T-helper 1 cell (primary cell): ENCODE results near the gene TMEM53.

ENCODE experiments used
- DNase-seq, 5 donors: peaks; one replicate each; pipeline ENCODE4 v3.0.0-alpha.2; 2012 to 2020

The TMEM53 gene

DNA sequence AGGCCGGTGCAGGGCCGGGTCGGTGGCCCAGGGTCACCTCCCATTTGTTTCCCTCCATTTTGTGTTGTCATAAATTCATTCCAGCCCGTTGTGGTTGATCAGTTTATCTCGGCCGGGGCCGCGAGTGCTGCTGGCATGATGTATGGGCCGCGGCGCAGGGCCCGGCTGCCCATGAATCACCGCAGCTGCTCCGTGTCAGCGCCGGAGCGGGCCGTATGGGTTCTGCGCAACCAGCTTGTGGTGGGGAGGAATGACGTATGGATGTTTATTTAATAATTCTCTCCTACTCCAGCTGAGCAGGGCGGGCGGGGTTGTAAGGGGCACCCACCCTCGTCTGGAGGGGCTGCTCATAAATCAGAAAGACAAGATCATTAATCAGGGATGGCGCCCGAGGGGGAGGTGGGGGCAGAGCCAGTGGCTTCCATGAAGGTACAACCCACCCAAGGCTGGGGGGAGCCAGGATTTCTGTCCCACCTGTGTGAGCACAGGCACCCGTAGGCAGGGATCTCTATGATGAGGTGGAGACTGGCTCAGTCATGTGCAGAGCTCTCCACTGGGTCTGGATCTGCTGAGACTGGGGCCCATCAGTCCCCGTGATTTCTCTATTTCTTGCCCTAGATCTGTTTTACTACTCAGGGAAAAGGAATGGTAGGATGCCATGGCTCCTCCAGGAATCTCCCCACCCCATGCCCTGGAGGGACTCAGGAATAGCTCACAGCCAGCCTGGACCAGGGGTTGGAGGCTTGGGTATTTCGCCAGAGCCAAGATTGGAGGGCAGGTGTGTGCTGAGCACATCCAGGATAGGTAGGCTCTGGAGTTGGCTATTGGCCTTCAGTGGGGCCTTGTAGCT lies 27.8 kb downstream of the TMEM53 start:
- no peak for DNase-seq

DNA sequence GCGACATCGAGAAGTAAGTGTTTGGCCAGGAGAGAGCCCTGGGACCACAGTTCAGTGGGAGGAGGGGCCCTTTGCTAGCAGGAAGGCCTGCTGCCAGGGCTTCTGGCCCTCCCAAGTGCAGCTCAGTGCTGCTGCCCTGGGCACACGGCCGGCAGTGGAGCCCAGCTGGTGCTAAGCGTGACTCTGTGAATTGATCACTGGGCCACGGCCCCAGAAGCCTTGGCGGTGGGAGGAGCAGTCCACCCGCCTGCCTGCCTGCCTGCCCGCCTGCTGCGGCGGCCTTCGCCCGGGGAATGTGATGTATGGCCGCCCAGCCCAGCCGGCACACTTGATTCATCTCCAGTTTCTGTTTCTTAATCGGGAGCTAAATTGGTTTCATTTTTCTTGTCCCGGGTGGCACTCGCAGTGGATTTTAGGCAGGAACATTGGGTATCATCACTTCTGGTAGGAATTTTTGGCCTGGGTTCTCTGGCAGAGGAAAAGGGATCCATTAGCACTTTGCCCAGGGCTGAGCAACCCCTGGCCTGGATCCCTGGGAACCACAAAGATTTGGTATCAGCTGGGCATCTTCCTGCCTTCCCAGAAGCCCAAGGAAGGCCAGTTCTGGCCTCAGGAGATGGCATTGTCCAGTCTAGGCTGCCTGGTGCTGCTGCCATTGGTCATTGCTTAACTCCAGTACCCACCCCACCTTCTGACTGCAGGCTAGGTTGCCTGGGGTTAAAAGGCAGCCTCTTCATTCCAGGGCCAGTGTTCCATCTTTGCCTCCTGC lies 28.6 kb downstream of the TMEM53 start:
- no peak for DNase-seq

DNA sequence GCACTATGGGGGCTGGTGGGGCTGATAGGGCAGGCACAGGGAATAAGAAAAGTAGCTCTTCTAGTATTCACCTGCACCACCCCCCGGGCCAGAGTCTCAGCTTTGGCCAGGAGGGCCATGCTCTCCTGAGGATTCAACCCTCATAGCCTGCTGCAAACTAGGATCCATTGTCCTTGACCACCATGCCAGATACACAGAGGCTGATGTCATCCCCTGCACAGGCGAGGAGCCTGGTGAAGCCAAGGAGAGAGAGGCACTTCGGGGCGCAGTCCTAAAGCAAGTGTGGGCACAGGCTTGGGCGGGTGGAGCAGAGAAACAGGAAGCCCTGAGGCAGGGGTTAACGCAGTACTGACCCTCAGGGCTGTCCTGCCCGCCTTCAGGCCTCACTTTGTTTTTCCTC lies 29.5 kb downstream of the TMEM53 start:
- DNase-seq, result no peak

DNA sequence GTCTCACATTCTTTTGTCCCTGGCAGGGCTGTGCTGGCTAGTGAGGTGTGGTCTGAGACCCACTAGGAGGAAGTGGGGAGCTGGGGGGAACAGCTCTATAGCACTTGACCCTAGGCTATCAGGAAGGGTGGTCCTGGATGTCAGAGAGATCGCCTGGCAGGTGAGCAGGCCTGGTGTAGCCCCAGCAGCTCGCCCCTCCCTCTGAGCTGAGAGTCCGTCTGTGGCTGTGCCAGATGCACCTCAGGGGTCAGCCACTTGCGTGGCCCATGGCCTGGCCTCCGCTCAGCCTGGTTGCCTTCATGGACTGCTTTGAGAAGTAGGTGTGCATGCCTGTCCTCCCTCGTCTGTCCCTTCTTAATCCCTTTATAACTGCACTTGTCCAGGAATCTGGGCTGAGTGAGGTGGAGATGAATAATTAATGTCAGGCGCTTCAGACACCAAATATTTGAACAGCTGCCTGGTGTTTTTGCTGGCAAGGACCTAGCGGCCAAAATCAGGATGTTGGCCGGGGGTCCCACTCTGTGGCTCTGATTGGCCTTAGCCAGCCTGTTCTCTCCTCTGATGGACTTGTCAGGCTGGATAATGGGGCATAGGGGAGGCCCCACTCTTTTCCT lies 30.5 kb downstream of the TMEM53 start:
- no peak for DNase-seq

DNA sequence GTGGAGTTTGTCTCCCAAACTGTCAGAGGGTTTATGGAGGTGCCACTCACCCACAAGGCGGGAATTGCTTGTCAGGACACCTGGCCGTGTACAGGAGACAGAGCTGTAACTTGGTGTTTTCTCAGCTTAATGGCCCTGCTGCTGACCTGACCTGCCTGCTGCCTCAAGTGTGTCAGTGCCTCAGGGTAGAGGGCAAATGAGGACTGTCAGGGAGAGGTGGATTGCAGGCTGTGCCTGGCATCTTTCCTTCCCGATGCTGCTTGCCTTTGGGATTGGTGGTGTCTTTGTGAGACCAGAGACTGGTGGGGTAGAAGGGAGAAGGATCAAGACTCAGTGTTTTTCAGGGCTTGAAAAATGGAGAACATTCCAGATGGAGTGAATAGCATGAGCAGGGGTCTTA lies 31.4 kb downstream of the TMEM53 start:
- no peak for DNase-seq

DNA sequence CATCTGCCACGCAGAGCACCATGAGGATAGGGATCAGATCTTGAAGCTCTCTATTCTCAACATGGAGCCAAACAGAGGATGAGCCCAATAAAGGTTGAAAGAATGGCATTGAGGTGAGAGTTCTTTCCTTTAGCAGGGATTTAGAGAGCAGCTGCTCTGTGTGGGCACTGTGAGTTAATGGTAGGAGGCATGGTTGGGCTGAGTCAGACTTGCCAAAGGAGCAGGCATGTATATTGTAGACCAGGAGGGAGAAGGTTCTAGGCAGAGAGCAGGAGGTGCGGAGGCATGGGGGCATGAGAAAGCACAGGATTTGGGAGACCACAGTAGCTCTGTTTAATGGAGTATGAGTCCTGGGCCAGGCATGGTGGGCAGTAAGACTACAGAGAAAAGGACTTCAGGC lies 32.0 kb downstream of the TMEM53 start:
- no peak for DNase-seq

DNA sequence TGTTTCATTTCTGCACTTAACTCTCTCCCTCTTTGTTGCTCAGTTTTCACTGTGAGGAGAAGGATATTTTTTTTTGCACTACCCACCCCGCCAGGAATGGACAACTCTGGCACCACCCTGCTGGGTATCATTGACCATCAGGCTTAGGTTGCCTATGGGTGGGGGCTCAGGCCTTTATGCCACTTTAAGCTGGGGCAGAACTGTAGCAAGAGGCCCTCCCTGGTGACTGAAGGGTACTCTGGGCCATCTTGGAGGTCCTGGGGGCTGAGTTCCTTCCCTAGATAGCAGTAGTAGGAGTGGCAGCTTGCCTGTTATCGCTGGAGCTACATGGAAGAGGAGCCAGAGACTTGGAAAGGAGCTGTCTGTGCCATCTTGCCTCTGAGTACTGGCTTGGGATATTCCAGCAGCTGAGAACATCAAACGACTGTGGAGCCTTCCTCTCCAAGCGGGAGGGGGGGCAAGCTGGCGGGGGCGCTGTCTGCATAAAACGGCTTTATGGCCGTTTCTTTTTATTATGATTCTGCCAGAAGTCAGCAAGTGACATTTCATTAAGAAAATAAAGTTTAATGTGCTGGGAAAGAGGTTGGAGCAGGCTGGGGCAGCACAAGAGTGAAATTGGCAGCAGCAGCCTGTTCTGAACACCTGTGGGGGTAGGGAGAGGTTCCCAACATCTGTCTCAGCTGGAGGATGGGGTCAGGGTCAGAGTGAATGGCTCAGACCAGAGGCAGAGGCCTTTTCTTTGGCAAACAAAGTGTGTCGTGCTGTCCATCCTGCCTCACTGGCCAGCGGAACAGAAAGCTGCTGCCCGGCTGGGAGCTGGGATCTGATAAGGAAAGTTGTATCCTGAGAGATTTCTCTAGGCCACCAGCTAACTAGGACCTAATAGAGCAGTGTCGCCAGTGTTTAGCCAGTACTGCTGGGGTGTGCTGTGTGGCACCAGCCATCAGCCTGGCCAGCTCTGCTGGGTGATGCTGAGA lies 32.9 kb downstream of the TMEM53 start:
- no peak for DNase-seq

DNA sequence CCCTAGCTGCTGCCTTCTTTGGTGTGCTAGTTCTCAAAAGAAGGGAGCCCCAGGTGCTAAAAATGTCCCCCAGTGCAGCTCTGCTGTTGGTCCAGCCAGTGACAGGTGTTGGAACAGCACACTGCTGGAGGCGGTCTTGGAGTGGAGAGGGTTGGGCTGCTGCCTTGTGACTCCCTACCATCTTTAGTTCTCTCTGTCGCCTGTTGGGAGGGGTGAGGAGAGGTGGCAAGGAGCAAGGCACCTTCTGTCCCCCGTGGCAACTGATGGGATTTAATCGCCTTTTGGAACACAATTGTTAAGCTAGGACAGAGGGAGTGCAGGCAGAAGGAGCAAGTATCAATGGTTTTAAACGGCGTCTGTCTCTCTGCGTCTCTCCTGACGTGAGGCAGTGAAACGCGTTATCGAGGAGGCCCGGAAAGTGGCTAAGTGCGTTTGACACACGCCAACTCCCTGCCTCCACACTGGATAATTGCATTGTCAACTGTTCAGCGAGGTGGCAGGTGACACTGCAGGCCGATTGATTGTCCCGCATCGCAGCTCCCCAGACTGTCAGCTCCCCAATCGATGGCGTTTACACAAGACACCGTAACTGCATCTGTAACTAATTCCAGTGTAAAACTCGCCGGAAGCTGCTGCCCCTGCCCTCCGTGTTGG lies 34.0 kb downstream of the TMEM53 start:
- DNase-seq, result no peak

DNA sequence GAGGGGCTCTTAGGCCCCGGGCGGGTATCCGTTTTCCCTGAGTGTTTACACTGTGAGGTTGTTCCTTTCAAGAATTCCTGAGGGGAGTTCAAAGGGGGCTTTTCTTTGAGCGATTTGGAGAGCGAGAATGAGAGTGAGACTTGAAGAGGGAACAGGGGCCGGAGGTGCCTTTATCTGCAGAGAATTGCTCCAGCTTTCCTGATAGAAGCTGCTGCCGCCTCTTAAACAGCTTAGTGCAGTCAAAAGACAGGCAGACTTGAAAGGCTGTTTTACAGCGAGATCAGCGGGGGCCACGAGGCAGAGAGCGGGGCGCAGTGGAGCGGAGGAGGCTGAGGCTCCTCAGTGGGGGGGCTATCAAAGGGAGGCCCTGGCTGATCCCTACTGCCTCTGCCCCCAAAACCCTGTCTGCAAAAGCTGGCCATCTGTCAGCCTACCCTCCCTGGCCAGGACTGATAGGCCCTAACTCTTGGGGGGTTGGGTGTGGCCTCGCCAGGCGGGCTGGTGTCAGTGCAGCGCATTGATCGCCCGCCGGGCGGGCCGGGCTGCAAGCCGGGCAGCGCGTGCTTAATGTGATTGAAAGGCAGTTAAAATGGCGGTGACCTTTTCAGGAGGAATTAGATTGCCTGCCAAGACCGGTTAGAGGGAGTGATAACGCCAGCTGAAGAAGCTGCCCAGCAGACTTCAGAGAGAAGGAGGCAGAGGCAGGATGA lies 36.4 kb downstream of the TMEM53 start:
- DNase-seq, result no peak

DNA sequence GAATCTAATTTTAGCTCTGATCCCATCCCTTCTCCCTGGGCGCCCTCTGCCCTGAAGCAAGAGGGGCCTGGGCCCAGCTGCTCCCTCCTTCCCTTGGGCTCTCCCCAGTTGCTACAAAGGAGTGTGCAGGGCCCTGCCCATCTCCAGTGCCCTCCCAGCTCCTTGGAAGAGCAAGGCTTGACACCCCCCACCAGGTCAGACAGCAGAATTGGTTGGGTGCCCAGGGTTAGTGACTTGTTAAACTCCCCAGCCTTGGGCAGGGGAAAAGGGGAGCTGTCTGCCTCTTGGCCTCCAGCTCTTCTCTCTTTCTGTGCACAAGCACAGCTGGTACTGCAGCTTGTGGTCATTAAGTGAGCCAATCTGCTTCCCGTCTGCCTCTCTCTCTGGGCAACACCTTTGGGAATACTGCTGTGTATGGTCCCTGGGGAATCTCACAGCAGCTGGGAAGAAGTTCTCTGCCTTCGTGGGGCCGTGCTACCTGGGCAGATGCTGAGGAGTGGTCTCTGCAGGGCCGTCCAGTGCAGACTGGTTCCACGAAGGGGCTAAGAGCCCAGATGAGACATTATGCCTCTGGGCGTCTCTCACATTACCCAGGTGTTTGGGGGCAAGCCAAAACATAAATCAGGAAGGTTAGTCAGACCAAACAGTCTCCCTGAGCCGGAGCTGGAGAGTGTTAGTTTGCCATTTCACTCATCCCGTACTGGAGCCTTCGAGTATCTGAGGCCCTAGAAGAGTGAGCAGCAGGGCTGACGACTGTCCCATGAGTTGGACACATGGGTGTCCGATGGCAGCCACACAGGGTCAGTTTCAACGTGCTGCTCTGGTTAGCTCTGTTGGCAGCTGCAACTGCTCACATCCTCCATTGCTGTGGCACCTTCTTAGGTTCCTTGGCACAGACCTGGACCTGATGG lies 37.3 kb downstream of the TMEM53 start:
- no peak for DNase-seq

DNA sequence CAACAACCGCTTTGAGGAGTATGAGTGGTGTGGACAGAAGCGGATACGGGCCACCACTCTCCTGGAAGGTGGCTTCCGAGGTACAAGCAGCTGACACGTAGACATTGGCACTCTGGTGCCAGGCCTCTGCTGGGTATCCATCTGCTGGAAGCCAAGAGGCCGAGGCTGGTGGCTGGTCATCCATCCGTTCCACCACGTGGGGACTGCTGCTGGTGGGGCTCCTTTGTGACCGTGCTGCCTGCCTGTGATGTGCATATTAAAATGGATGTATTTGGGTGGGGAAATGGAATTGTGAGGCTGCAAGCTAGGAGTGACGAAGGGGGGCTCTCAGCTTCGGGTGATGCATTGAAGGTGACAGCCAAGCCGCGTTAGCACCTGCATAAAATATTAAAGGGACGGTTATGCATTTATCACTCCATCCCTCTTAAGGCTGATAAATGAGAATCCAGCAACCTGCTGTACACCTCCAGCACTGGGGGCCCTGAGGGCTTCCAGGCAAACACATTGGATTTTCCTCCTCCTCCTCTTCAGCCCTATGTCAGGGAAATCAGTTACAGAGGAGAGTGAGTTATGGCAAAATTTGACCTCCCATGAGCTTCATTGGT lies 38.1 kb downstream of the TMEM53 start:
- no peak for DNase-seq

DNA sequence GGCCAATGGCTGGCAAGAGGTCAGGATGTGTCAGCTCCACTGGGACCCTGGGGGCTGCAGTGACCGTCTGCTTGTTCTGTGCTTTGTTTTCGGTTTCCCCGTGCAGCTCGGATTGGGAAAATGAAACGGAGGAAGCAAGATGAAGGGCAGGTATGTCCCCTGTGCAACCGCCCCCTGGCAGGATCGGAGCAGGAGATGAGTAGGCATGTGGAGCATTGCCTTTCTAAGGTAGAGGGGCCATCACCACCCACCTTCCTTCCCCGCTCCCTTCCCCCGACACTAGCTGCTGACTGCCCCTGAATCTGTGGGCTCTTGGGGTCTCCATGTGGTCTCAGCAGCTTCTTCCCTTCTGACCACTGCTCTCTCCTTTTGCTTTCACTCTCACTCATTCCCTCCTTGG lies 38.8 kb downstream of the TMEM53 start:
- DNase-seq, result no peak

DNA sequence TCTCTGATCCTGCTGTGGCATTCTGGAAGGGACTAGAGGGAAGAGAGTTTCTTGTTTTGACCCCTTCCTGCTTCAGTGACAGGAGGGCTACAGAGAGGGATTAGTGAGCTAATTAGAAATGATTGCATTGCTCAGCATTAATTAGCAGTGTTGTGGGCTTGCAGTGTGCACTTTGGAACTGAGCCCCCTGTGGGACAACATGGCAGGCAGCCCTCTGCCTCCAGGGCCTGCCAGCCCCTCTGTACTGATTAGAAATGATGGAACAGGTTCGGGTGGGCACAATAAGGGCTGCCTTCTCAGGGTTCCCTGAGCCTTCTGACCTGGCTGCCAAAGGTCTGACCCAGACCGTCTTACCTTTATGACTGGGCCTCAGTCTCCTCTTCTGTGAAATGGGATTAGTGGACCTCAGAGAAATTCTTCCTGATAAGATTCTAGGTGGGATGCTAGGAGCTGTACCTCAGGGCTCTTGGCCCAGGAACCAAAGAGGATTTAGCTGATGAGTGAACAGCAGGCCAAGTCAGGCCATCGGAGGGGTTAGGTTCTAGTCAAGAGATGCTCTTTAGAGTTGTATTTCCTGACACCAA lies 39.6 kb downstream of the TMEM53 start:
- no peak for DNase-seq

DNA sequence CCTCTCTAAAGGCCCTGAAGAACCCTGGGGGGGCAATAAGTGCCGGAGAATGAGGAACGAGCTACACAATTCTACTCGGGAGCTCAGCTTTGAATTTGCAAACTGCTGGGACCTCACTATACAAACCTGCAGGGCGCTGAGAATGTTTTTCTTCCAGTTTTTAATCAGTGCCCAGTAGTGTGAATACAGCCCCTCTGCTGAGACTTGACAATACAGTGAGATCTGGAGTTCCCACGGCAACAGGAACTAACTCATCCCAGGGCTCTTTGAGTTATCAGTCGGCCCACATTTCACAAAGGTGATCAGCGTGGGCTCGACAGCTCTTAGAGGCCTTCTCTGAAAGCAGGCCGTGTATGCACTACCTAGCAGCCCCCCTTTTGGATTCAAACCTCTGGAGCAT lies 41.7 kb downstream of the TMEM53 start:
- no peak for DNase-seq

DNA sequence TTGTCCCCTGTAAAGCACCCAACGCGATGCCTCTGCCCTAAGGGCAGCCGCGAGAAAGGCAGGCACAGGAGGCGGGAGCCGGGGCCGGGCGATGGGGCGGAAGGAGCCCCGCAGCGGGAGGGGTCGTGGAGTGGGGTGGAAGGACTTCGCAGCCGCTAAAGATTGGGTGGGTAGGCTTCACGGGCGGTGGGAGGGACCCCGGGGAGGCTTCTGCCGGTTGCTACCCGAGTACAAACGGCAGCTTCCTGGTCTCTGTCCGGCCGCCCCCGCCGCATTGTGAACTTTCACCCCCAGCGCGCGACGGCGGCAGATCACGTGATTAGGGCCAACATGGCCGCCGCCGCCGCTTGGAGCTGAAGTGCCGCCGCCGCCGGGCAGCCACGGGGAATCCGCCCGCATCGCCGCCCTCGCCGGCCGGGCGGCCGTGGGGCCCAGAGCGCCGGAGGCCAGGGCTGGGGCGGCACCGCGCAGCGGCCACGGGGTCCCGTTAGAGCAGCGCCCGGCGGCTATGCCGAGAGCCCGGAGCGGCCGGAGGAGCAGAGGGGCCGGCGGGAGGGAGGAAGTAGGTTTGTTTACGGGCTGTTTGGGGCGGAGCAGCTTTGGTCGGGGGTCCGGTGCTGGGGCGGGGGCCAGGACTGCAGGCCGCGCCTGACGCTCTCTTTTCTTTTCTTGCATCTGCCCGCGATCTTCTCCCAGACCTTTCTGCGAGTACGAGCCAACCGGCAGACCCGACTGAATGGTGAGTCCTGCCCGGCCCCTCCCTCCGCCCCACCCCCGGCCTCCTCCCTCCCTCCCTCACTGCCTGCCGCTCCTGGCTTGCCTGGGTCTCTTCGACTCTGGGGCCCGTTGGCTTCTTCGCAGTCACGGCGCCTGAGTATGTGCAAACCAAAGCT lies 42.4 kb downstream of the TMEM53 start:
- DNase-seq, result peak; percentile 75 to 91 (median 84)

DNA sequence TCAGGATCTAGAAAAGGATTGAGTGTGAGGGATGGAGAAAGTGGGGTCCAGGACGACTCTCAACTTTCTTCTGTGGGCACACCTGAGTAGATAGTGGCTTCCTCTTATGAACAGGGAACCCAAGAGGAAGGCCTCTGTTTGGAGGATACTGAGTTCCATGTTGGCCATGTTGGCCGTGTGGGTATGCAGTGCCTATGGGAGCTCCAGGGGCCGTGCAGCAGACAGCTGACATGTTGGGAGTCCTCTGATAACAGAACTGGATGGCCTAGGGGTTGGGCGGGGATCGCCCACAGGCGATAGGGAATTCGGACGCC lies 43.0 kb downstream of the TMEM53 start:
- DNase-seq, result no peak

DNA sequence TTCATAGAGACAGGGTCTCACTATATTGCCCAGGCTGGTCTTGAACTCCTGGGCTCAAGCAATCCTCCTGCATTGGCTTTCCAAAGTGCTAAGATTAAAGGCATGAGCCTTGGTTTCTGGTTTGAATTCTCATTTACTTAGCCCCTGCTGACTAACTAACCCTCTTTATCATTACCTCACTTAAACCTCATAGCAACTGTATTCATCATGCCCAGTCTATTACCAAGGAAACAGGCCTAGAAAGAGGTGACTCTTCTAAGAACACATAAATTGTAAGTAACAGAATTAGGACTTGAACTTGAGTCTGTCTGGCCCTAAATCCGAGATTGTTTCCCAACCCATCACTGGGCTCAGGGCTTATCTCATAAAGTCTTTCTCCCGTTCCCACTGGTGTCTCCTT lies 44.2 kb downstream of the TMEM53 start:
- no peak for DNase-seq

DNA sequence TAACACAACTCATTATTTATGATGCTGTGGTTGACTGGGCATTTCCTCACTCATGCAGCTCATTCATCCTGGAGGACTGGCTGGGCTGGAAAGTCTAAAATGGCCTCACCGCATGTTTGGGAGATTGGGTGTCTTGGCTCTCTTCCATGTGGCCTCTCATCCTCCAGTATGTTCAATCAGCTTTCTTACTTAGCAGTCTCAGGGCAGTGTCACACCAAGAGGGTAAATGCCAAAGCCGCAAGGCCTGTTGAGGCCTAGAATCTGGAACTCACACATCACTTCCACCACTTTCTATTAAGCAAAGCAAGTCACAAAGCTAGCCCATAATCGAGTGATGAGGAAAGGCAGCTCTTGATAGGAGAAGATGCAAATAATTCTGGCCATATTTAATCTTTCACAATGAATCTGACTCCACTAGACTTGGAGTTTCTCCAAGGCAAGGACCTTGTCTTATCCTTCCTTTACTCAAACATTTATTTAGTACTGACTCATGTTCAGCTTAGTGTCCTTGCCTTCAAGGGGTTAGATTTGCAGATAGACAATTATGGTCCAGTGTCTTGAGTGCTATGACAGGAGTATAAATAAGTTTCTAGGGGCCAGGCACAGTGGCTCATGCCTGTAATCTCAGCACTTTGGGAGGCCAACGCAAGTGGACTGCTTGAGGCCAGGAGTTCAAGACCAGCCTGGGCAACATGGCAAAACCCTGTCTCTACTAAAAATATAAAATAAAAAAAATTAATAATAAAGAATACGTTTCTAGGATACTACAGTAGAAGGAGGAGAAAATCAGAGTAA lies 45.1 kb downstream of the TMEM53 start:
- no peak for DNase-seq
